B cell (primary cell): ENCODE results near the gene FAM227B. TPM values are rescaled to one million over a fixed set of nuclear protein-coding genes. Genes with fewer than 3 reads are reported as not detected.

Experiments
- ATAC-seq: fragments of 200-7000 bp; cut with Tn5 transposase; one replicate; pipeline ENCODE4 v1.10.0; 2021; ENCODE audit warnings: low read depth, mild to moderate bottlenecking, moderate number of reproducible peaks, moderate library complexity
- CTCF ChIA-PET: fragments of 350-600 bp; sonication (Branson Sonifier 250); formaldehyde crosslinking; loops from one replicate; lab custom pipeline; 2021; ENCODE audit warnings: antibody characterized with exemption, inconsistent platforms; lab: Charles Lee
- POLR2A ChIA-PET: fragments of 350-600 bp; sonication (Branson Sonifier 250); formaldehyde crosslinking; loops from one replicate; lab custom pipeline; 2021; ENCODE audit warnings: antibody characterized with exemption; lab: Charles Lee
- DNase-seq: peaks from one replicate; pipeline ENCODE4 v3.0.0; 2013
- H2AFZ ChIP-seq: 2 replicates; pipeline ENCODE4 v1.6.1; 2012; ENCODE audit warnings: mild to moderate bottlenecking, low read depth, low read length; ENCODE audit not compliant: insufficient read depth, poor library complexity, severe bottlenecking
- H3K27ac ChIP-seq, 2 donors: 1 replicate in 1 of 2; 2 replicates in 1 of 2; pipeline ENCODE4 v1.5.1; 2012 to 2013; ENCODE audit warnings: low read length in 2 of 2, mild to moderate bottlenecking in 2 of 2, moderate library complexity in 1 of 2
- H3K27me3 ChIP-seq, 4 experiments: fragments of 200-600 bp in 1 of 4; sonication (generic) in 1 of 4; replicated peaks in 1 of 4; 1 replicate in 2 of 4; 2 replicates in 2 of 4; pipeline versions ENCODE4 v1.6.1 to v1.7.0; 2013 to 2016; ENCODE audit warnings: low read length in 3 of 4, mild to moderate bottlenecking in 2 of 4, mixed read lengths in 1 of 4, moderate library complexity in 1 of 4; ENCODE audit not compliant: insufficient read depth in 4 of 4, control insufficient read depth in 3 of 4; ENCODE audit errors: control extremely low read depth in 1 of 4
- H3K36me3 ChIP-seq, 2 experiments: replicated peaks in 1 of 2; 1 replicate in 1 of 2; 2 replicates in 1 of 2; pipeline versions ENCODE4 v1.6.1 to v1.7.1; 2013; ENCODE audit warnings: low read length in 1 of 2; ENCODE audit not compliant: insufficient read depth in 2 of 2, control insufficient read depth in 1 of 2; ENCODE audit errors: control extremely low read depth in 1 of 2, extremely low read depth in 1 of 2
- H3K4me1 ChIP-seq, 2 donors: fragments of 200-600 bp in 1 of 2; sonication (generic) in 1 of 2; 1 replicate in 1 of 2; 2 replicates in 1 of 2; pipeline versions ENCODE4 v1.5.1 to v1.6.1; 2013 to 2017; ENCODE audit warnings: low read length in 2 of 2; ENCODE audit not compliant: control insufficient read depth in 2 of 2, insufficient read depth in 2 of 2
- H3K4me2 ChIP-seq: replicated peaks from 2 replicates; pipeline ENCODE3; 2012; ENCODE audit warnings: mild to moderate bottlenecking, low read depth, low read length; ENCODE audit not compliant: poor library complexity, severe bottlenecking
- H3K4me3 ChIP-seq, 5 experiments: fragments of 200-600 bp in 1 of 5; sonication (generic) in 1 of 5; 1 replicate in 3 of 5; 2 replicates in 2 of 5; pipeline versions ENCODE4 v1.5.1 to v1.7.0; 2011 to 2016; ENCODE audit warnings: low read length in 4 of 5, mild to moderate bottlenecking in 4 of 5, low read depth in 2 of 5, control low read depth in 1 of 5, moderate library complexity in 1 of 5; ENCODE audit not compliant: insufficient read depth in 1 of 5; ENCODE audit errors: control extremely low read depth in 1 of 5, extremely low read depth in 1 of 5
- H3K79me2 ChIP-seq: fragments of 200-600 bp; sonication (generic); one replicate; pipeline ENCODE4 v1.6.0; 2016; ENCODE audit warnings: low read length; ENCODE audit not compliant: control insufficient read depth, insufficient read depth
- H3K9ac ChIP-seq: fragments of 200-600 bp; sonication (generic); 2 replicates; pipeline ENCODE4 v1.6.1; 2017; ENCODE audit warnings: mild to moderate bottlenecking, low read length, moderate library complexity
- H3K9me3 ChIP-seq, 3 donors: one replicate each; pipeline versions ENCODE4 v1.6.1 to v1.7.1; 2013; ENCODE audit warnings: low read length in 2 of 3; ENCODE audit not compliant: control insufficient read depth in 2 of 3, insufficient read depth in 1 of 3; ENCODE audit errors: control extremely low read depth in 1 of 3
- H4K20me1 ChIP-seq: 2 replicates; pipeline ENCODE4 v1.6.0; 2012; ENCODE audit warnings: mild to moderate bottlenecking, low read length; ENCODE audit not compliant: insufficient read depth, control insufficient read depth, poor library complexity, severe bottlenecking
- H3K27ac Mint-ChIP-seq: one replicate; pipeline ENCODE4 v1.8.0; 2021; ENCODE audit warnings: mixed read lengths
- H3K27me3 Mint-ChIP-seq: one replicate; pipeline ENCODE4 v1.8.0; 2021; ENCODE audit warnings: mixed read lengths
- H3K4me1 Mint-ChIP-seq: one replicate; pipeline ENCODE4 v1.8.0; 2021; ENCODE audit warnings: mixed read lengths
- H3K4me3 Mint-ChIP-seq: one replicate; pipeline ENCODE4 v1.8.0; 2021; ENCODE audit warnings: mixed read lengths
- H3K9me3 Mint-ChIP-seq: one replicate; pipeline ENCODE4 v1.8.0; 2022; ENCODE audit warnings: mixed read lengths; ENCODE audit not compliant: insufficient read depth
- CTCF ChIP-seq: fragments of 200-600 bp; IDR thresholded peaks from one replicate; pipeline ENCODE4 v1.8.0; 2022; ENCODE audit warnings: antibody characterized with exemption, mild to moderate bottlenecking
- EZH2 ChIP-seq: IDR thresholded peaks from 2 replicates; pipeline ENCODE4 v1.6.1; 2012; ENCODE audit warnings: borderline replicate concordance, low read depth, mild to moderate bottlenecking, moderate library complexity, low read length; ENCODE audit not compliant: insufficient read depth, poor library complexity, severe bottlenecking
- WGBS: methylation state at CpG from one replicate; pipeline ENCODE4 v1.1.5; 2013; ENCODE audit warnings: missing lambda C conversion rate; ENCODE audit not compliant: insufficient coverage; 5-methylcytosine and 5-hydroxymethylcytosine counted together
- intact Hi-C: fragments of 100-400 bp; cut with micrococcal nuclease; formaldehyde crosslinking; loops from one replicate; pipeline ENCODE4 v1.10.0; 2022
- polyA plus RNA-seq: library from polyadenylated mRNA; depleted of rRNA; stranded (reverse); fragments of >200 nt; gene quantifications from 2 replicates; pipeline ENCODE4 v1.2.3, GENCODE V29; 2012
- total RNA-seq, 2 donors: library from RNA; stranded (reverse); fragments of 120-200 nt in 1 of 2; gene quantifications; 1 replicate in 1 of 2; 2 replicates in 1 of 2; pipeline versions ENCODE4 v1.2.3 to v1.2.4, GENCODE V29; 2013 to 2022

Gene FAM227B
- total and polyA plus RNA-seq, 2 donors (not counting 1 experiment from before 2014, with no cell fraction given), result 5.6 to 8.9 TPM

GRCh38 chr15:49460411-49460941 is 160.1 kb downstream of the FAM227B start:
- ChIA-PET CTCF (no interaction called here), POLR2A (no interaction called here)
- TF ChIP-seq EZH2 (no peak), CTCF (no peak)
- no peak for DNase-seq
- Histone ChIP-seq H2AFZ (no peak overlapping the region), H3K4me1 (no peaks in the 10 kb centered on the region), H3K4me3 (no peak overlapping the region), H3K27me3 (no peaks in the 10 kb centered on the region), H3K36me3 (no peaks in the 10 kb centered on the region), H4K20me1 (no peaks in the 10 kb centered on the region), H3K9me3 (no peaks in the 10 kb centered on the region), H3K79me2 (no peaks in the 10 kb centered on the region), H3K4me2 (no peak overlapping the region), H3K27ac (no peak overlapping the region), H3K9ac (no peak overlapping the region)
- Mint-ChIP-seq H3K27me3 (peaks cover 14% of the 10 kb centered on the region), H3K4me3 (no peak overlapping the region), H3K27ac (no peak overlapping the region), H3K4me1 (no peaks in the 10 kb centered on the region), H3K9me3 (no peaks in the 10 kb centered on the region)
- no peak for ATAC-seq
- 100% methylated on average over 1 of the region's 2 CpGs for WGBS
- intact Hi-C loops, result no loop called here

- H3K4me2 ChIP-seq, result no peak overlapping the region
- no peak for DNase-seq
- WGBS, result no CpG with 5 or more reads among the region's 2 CpGs
- intact Hi-C loops, result no loop called here
- no peaks in the 10 kb centered on the region for H3K79me2 ChIP-seq
- no peaks in the 10 kb centered on the region for H3K9me3 ChIP-seq
- H3K27me3 Mint-ChIP-seq, result peaks cover 23% of the 10 kb centered on the region
- H3K9me3 Mint-ChIP-seq, result no peaks in the 10 kb centered on the region
- H3K4me1 ChIP-seq, result no peaks in the 10 kb centered on the region
- H3K4me1 Mint-ChIP-seq, result no peaks in the 10 kb centered on the region
- H3K4me3 Mint-ChIP-seq, result no peak overlapping the region
- no peak overlapping the region for H3K4me3 ChIP-seq
- H4K20me1 ChIP-seq, result no peaks in the 10 kb centered on the region
- H3K36me3 ChIP-seq, result no peaks in the 10 kb centered on the region
- H3K9ac ChIP-seq, result no peak overlapping the region
- no peak for ATAC-seq
- H3K27ac Mint-ChIP-seq, result no peak overlapping the region
- no peak overlapping the region for H3K27ac ChIP-seq
- POLR2A ChIA-PET, result no interaction called here
- no peaks in the 10 kb centered on the region for H3K27me3 ChIP-seq
- H2AFZ ChIP-seq, result no peak overlapping the region
- CTCF ChIA-PET, result no interaction called here
- TF ChIP-seq EZH2 (no peak), CTCF (no peak)
Measured at GRCh38 chr15:49458145-49458544, 162.5 kb downstream of the FAM227B start.
